ENCODE results near the gene HOXB8.

The HOXB8 gene

DNA sequence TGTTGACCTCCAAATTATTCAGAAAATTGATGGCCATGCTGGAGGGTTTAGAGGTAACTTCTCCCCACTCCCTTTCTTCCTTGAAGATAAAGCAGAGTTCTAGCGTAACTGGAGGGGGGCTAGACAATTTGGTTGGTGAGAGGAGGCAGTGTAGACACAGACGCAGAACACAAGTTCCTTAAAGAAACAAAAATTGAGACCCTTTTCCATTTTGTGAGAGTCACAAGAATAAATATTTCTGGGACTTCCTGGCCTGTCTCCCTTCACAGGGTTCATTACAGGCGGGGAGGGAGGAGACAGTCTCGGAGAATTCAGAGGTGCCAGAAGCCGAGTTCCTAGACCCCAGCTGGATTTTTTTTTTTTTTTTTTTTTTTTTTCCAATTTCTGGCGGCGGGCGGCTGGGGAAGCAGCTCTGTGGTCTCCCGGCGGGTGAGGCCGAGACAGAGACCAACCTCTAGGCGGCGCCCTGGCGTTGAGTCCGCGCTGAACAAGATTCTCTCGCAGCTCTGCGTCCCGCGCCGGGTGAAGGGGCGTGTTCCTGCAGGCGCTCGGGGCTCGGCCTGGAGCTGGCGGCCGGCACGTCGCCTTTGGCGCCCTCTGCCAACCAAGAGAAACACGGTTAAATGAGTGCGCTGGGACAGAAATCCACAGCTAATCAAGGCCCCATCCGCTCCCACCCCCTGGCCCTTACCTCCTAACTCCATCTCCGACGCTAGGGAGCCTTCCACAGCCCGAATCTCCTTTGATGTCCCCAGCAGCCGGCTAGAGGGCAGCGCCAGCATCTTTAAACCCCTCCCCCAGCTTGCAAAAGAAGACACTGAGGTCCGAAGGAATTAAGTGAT lies 21.3 kb upstream of the HOXB8 start:
- TF ChIP-seq POLR2A (IDR thresholded peaks at IDR 0.05; ENCODE audit: low read depth, low read length), result no peak
- TF ChIP-seq TAF1 (IDR thresholded peaks at IDR 0.05; ENCODE audit: borderline replicate concordance, low read depth, low read length), result no peak
- no peak for TF ChIP-seq POLR2AphosphoS5 (IDR thresholded peaks at IDR 0.05; ENCODE audit: low read depth, low read length)
- peak; percentile 14 for FAIRE-seq
- DNase-seq (ENCODE audit: insufficient read length), result peak; percentile 84

DNA sequence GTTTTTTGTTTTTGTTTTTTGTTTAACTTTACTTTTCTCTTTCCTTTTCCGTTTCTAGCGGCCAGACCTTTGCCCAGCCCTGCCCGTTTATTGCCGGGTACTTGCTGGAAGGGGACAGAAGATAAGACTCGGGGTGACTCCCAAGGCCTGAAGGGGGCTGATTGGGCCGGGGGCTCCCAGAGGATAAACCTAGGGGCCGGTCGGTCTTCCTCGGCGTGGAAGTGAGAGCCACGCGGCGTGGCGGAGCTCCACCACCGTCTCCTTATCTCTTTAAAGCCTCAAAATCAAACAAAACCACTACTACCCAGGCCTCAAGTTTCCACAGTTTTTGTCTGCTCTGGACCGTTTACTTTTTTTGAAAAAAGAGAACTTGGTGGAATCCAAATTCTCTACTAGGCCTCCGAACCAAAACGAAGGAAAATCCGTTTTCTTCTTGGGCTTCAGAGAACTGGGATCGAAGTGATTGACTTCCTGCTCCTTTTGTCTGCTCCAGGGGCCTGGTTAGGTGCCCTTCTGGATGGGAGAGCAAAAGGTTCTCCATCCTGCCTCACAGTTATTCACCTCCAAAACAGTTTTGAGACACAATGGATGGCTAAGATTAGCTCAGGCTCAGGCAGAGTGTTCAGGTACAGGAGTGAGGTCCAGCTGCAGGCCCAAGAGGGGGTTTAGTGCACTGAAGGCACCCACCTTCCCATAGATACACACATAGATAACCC lies 19.6 kb upstream of the HOXB8 start:
- DNase-seq (ENCODE audit: insufficient read length) (no peak), FAIRE-seq (no peak)
- TF ChIP-seq TAF1 (IDR thresholded peaks at IDR 0.05; ENCODE audit: borderline replicate concordance, low read depth, low read length) (no peak), POLR2AphosphoS5 (IDR thresholded peaks at IDR 0.05; ENCODE audit: low read depth, low read length) (no peak), POLR2A (IDR thresholded peaks at IDR 0.05; ENCODE audit: low read depth, low read length) (no peak)

DNA sequence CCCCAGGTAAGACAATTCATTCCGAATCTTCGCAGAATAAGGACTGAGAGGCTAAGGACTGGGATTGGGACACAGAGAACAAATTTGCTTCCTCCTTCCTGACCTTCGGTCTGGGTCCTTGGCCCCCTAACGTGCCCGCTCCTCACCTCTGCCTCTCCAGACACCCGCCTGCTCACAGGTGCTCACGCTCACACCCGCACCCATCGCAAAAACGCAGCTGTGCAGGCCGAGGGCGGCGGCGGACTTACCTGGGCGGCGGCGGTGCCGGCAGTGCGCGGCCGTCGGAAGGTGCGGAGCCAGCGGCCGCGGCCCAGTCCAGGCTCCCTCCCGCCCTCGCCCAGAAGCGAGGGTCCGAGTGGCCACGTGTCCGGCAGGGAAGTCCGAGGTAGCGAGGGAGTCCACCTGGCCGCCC lies 18.2 kb upstream of the HOXB8 start:
- FAIRE-seq (no peak), DNase-seq (ENCODE audit: insufficient read length) (no peak)
- TF ChIP-seq POLR2A (IDR thresholded peaks at IDR 0.05; ENCODE audit: low read depth, low read length), result no peak
- TF ChIP-seq TAF1 (IDR thresholded peaks at IDR 0.05; ENCODE audit: borderline replicate concordance, low read depth, low read length), result no peak
- no peak for TF ChIP-seq POLR2AphosphoS5 (IDR thresholded peaks at IDR 0.05; ENCODE audit: low read depth, low read length)

DNA sequence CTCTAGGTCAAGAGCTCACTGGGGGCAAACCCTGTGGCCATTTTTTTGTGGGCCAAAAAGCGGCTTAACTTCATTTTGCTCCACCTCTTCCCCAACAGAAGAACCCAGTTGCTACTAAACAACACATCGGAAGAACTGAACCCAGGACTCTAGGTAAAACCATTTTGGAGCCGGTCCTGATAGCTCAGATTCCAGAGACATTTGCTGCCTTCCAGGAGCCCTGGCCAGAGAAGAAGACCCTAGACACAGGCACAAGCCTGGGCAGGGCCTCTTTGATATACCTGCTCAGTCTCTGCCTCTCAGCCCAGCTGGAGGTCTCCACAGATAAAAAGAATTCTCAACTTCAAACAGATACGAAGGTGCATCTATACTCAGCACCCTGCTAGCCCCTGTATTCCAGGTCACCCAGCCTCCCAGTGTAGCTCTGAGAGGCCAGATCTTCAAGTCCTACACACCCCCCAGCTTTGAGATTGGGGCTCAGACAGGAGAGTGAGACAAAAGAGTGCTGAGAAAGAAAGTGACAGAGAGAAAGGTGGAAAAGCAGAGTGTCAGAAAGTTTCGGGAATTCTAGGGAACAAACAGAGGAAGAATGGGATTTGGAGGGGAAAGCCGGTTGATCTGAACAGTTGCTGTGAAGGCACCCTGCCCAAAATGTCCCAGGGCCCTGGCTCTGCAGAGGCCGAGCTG lies 17.6 kb upstream of the HOXB8 start:
- DNase-seq (ENCODE audit: insufficient read length), result no peak
- FAIRE-seq, result no peak
- TF ChIP-seq POLR2AphosphoS5 (IDR thresholded peaks at IDR 0.05; ENCODE audit: low read depth, low read length), result no peak
- TF ChIP-seq TAF1 (IDR thresholded peaks at IDR 0.05; ENCODE audit: borderline replicate concordance, low read depth, low read length), result no peak
- TF ChIP-seq POLR2A (IDR thresholded peaks at IDR 0.05; ENCODE audit: low read depth, low read length), result no peak

DNA sequence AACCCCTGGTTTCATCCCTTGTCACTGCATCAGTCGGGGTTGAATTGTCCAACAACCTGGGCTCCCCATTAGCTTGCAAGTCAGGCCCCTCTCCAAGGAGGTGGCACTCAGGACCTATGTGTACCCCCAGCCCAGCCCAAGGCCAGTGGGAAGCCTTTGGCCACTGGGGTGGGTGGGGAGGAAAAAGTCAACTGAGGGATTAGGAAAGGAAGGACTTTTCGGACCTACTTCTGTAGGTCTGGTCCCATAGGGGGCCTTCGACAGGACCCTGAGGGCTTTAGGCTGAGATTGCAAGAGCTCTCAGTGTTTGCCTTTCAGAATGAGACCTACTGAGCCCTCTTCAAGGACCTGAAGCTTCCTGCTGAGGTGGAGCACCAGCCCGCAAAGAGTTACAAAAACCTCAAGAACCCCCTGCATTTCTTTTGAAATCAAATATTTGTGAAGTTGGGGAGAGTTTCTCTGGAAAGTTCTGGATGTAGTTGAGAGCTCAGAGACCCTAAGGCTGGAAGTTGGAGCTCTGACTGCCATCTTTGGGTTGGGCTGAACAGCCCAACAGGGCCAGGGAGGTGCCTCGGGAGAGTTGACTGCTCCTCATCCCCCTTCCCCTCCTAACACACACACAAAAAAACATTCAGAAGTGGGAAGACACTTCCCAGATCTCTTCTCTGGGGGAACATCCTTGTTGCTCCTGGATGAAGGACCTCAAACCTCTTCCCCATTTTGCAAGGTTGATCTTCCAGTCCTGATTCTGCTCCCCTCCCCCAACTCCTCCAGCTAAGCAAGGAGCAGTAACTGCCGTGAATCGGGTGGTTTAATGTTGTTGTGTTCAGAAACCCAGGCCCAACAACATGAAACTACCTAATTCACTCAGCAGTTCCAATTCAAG lies 16.8 kb upstream of the HOXB8 start:
- no peak for TF ChIP-seq POLR2A (IDR thresholded peaks at IDR 0.05; ENCODE audit: low read depth, low read length)
- no peak for TF ChIP-seq POLR2AphosphoS5 (IDR thresholded peaks at IDR 0.05; ENCODE audit: low read depth, low read length)
- TF ChIP-seq TAF1 (IDR thresholded peaks at IDR 0.05; ENCODE audit: borderline replicate concordance, low read depth, low read length), result no peak
- DNase-seq (ENCODE audit: insufficient read length) (no peak), FAIRE-seq (peak; percentile 91)

DNA sequence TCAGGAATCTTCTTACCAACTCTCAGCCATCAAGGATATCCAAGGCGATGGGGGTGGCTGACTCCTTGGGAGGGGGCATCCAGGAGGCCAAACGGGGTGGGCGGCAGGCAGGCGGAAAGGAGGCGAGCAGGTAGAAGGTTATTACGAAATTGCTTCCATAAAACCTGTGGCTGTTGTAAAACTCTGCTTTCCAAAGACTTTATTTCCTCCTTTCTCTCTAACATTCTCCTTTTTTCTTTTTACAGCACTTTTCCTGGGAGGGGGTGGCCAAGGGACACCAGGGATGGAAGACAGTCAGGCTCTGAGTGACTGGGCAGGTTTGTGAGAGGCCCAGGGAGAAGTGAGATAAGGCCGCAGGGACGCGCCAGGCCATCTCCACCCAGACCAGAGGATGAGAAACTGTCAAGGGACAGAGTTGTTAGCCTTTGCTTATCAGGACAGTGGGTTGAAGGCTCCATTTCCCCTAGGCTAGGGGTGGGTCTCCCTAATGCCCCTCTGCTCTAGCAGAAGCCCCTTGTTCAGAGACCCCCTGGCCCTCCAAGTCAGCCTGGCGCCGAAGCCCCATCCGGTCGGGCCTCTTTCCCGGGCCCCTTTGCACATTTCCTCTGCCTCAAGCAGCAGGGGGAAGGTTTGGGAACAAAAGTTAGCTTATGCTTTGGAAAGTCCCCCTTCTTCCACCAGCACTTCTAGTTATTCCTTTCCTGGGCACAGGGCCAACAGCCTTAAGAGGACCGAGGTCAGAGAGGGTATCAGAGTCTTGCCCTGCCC lies 16.0 kb upstream of the HOXB8 start:
- no peak for DNase-seq (ENCODE audit: insufficient read length)
- no peak for FAIRE-seq
- TF ChIP-seq POLR2AphosphoS5 (IDR thresholded peaks at IDR 0.05; ENCODE audit: low read depth, low read length) (no peak), TAF1 (IDR thresholded peaks at IDR 0.05; ENCODE audit: borderline replicate concordance, low read depth, low read length) (no peak), POLR2A (IDR thresholded peaks at IDR 0.05; ENCODE audit: low read depth, low read length) (no peak)

DNA sequence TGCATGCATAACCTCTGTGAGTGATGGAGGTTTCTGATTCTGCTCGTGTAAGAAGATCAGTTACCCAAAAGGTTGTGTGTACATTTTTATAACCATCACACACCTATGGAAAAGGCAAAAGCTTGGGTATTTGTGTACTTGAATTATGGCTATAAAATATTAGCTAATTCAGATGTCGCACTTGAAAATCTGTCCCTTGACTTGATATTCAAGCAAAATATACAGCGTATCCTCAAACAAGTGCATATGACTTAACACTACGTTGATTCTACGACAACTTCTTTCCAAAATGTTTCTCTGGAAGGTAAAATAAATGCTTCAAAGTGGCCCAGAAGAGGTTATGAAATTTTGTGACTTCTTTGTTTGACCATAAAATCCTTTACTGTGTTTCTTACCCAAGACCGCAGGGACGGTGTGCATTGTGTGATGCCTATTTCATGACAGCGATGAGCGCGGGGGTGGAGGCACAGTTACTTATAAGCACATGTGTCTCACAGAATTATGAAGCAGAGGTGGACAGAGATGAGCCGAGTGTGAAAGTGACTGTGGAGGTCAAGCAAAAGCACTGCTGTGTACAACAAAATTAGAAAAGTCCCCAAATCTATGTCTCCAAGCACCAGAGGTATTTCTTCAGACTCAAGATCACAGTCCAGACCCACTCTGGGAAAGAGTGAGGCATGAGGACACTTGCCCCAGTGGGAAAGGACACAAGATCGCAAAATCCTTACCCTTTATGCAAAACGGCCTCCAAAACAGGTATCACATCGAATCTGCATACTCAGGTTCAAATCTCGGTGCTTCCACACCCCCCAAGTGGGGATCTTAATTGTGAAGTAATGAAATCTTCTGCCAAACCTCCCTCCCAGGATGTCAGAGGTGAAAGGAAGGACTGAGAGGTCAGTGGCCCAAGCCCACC lies 15.2 kb upstream of the HOXB8 start:
- no peak for TF ChIP-seq POLR2A (IDR thresholded peaks at IDR 0.05; ENCODE audit: low read depth, low read length)
- no peak for TF ChIP-seq TAF1 (IDR thresholded peaks at IDR 0.05; ENCODE audit: borderline replicate concordance, low read depth, low read length)
- no peak for TF ChIP-seq POLR2AphosphoS5 (IDR thresholded peaks at IDR 0.05; ENCODE audit: low read depth, low read length)
- no peak for FAIRE-seq
- no peak for DNase-seq (ENCODE audit: insufficient read length)

DNA sequence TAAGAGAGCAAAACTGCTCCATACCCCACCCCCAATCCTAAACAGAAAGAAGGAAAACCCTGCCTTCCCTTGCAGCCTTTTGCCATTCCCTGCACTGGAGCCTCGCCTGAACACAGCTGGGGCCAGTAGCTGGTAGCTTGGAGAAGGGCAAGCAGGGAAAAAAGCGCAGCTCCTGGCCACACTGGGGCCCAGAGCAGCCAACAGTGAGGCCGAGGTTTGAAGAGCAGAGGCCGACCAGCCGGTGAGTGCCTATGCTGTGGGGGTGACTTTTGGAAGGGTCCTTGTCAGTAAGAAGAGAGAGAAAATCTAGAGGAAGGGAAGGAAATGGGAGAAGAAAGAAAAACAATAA lies 14.3 kb upstream of the HOXB8 start:
- no peak for FAIRE-seq
- TF ChIP-seq TAF1 (IDR thresholded peaks at IDR 0.05; ENCODE audit: borderline replicate concordance, low read depth, low read length) (no peak), POLR2A (IDR thresholded peaks at IDR 0.05; ENCODE audit: low read depth, low read length) (no peak), POLR2AphosphoS5 (IDR thresholded peaks at IDR 0.05; ENCODE audit: low read depth, low read length) (no peak)
- DNase-seq (ENCODE audit: insufficient read length), result no peak

DNA sequence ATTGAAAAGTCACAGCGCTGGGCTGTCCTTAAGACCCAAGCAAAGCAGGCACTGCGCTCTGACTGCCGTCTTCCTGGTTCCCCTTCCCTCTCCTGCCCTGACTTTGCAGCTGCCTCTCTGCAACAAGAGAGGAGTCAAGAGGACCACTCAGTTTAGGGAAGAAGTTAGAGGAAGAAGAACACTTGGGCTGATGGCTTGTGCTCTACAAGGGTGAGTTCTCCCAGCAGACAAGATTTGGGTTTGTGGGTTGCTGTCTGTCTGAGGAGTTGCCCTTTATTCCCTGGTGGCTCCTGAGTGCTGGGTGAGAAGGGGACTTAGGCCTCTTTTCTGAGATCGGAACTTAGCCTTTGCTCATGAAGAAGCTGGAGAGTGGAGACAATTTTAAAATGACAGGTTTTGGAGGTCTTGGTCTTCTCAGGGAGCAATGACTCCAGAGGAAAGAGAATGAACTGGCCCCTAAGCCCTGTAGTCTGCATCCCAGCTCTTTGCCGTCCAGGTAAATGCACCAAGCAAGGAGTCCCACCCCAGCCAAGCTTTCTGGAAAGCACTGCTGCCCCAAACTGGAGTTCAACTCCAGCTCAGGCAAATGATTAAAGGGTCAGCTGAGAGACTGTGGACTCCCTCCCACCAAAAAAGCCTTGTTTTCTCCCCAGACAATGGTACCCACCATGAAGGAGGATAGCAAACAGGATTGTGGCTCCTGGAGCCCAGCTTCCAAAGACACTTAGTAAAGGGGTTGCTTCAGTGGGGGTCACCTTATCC lies 13.7 kb upstream of the HOXB8 start:
- no peak for TF ChIP-seq POLR2A (IDR thresholded peaks at IDR 0.05; ENCODE audit: low read depth, low read length)
- TF ChIP-seq POLR2AphosphoS5 (IDR thresholded peaks at IDR 0.05; ENCODE audit: low read depth, low read length), result no peak
- no peak for TF ChIP-seq TAF1 (IDR thresholded peaks at IDR 0.05; ENCODE audit: borderline replicate concordance, low read depth, low read length)
- DNase-seq (ENCODE audit: insufficient read length) (no peak), FAIRE-seq (no peak)

Data from GM12892 (cell line).